Kasumi-1 (cell line): Measurements from ENCODE around the gene UNG.

ENCODE experiments used
- DNase-seq, 2 experiments: peaks; one replicate each; lab custom pipeline; 2025; lab: John Stamatoyannopoulos, UW

The UNG gene

GRCh38 chr12:109089683-109090082 is 7.7 kb upstream of the UNG start:
- no peak for DNase-seq

GRCh38 chr12:109092497-109093021 is 4.8 kb upstream of the UNG start:
- peak; percentile 53 to 65 for DNase-seq

- peak; percentile 88 to 93 for DNase-seq
Observed at GRCh38 chr12:109093022-109093918, 4.1 kb upstream of the UNG start, which contains the start of gene ALKBH2. ALKBH2 (minus strand) TSS chr12:109093472; CDS start chr12:109092786, 686 bp downstream.

GRCh38 chr12:109097140-109097434 is 310 bp upstream of the UNG start:
- no peak for DNase-seq

- DNase-seq: no peak
Observed at GRCh38 chr12:109098183-109098604, 797 bp downstream of the UNG start.

GRCh38 chr12:109098651-109099050 is 1.3 kb downstream of the UNG start:
- no peak for DNase-seq

- DNase-seq: no peak
Observed at GRCh38 chr12:109099431-109100020, 2.1 kb downstream of the UNG start.

- DNase-seq: no peak
Observed at GRCh38 chr12:109100741-109101140, 3.3 kb downstream of the UNG start.

- DNase-seq: no peak
Observed at GRCh38 chr12:109102491-109102890, 5.1 kb downstream of the UNG start.

- DNase-seq: no peak
Observed at GRCh38 chr12:109105176-109105575, 7.8 kb downstream of the UNG start.

GRCh38 chr12:109109746-109110350 is 12.5 kb downstream of the UNG start:
- no peak for DNase-seq

- peak; percentile 50 to 61 for DNase-seq
Observed at GRCh38 chr12:109110988-109111495, 13.6 kb downstream of the UNG start.

- peak; percentile 33 to 47 for DNase-seq
Observed at GRCh38 chr12:109112720-109113465, 15.5 kb downstream of the UNG start.

GRCh38 chr12:109113661-109114321 is 16.4 kb downstream of the UNG start:
- DNase-seq: no peak

- no peak for DNase-seq
Observed at GRCh38 chr12:109114644-109115043, 17.2 kb downstream of the UNG start.

GRCh38 chr12:109115404-109115757 is 18.0 kb downstream of the UNG start:
- DNase-seq: no peak

- DNase-seq: peak; percentile 83 to 87
Observed at GRCh38 chr12:109115758-109116610, 18.6 kb downstream of the UNG start, which contains the start of gene ACACB. ACACB (plus strand) TSS chr12:109116587; CDS start chr12:109139406, 22,819 bp downstream.

- DNase-seq: no peak
Observed at GRCh38 chr12:109116611-109116949, 19.2 kb downstream of the UNG start.

- DNase-seq: no peak
Observed at GRCh38 chr12:109120095-109120494, 22.7 kb downstream of the UNG start.

GRCh38 chr12:109120557-109120956 is 23.2 kb downstream of the UNG start:
- DNase-seq: no peak
